HG03439 (cell line): Measurements from ENCODE around the gene GNAT3.

Experiments
- ATAC-seq: cut with Tn5 transposase; IDR thresholded peaks from one replicate; pipeline ENCODE4 v1.9.1; 2021; ENCODE audit warnings: mild to moderate bottlenecking, moderate library complexity; ENCODE audit not compliant: unreplicated experiment

GNAT3 gene

GRCh38 chr7:80511964-80512363 is at the start of gene GNAT3:
TSS of gene GNAT3 (minus strand) at chr7:80512064. CDS start at chr7:80511926, 138 bp downstream.
- no peak for ATAC-seq

GRCh38 chr7:80558116-80558515 is 46.3 kb upstream of the GNAT3 start:
- no peak for ATAC-seq

- ATAC-seq, result no peak
These were observed 40.3 kb upstream of the GNAT3 start for GRCh38 chr7:80552031-80552694.

- ATAC-seq, result no peak
These were observed 38.1 kb upstream of the GNAT3 start for GRCh38 chr7:80550005-80550404.

- ATAC-seq, result no peak
These were observed 37.1 kb upstream of the GNAT3 start for GRCh38 chr7:80548840-80549530.

- ATAC-seq, result no peak
These were observed 30.5 kb upstream of the GNAT3 start for GRCh38 chr7:80542398-80542797.

- ATAC-seq, result no peak
These were observed 29.0 kb upstream of the GNAT3 start for GRCh38 chr7:80540836-80541235.

- no peak for ATAC-seq
These were observed 25.2 kb upstream of the GNAT3 start for GRCh38 chr7:80537091-80537490.

- ATAC-seq, result no peak
These were observed 24.6 kb upstream of the GNAT3 start for GRCh38 chr7:80536426-80536825.

GRCh38 chr7:80533287-80533686 is 21.4 kb upstream of the GNAT3 start:
- ATAC-seq, result no peak

GRCh38 chr7:80532153-80532552 is 20.3 kb upstream of the GNAT3 start:
- no peak for ATAC-seq

- no peak for ATAC-seq
These were observed 18.3 kb upstream of the GNAT3 start for GRCh38 chr7:80530136-80530535.

GRCh38 chr7:80529362-80529761 is 17.5 kb upstream of the GNAT3 start:
- no peak for ATAC-seq

GRCh38 chr7:80528689-80529088 is 16.8 kb upstream of the GNAT3 start:
- no peak for ATAC-seq

GRCh38 chr7:80526472-80526871 is 14.6 kb upstream of the GNAT3 start:
- ATAC-seq, result no peak

GRCh38 chr7:80524693-80525092 is 12.8 kb upstream of the GNAT3 start:
- no peak for ATAC-seq

GRCh38 chr7:80521809-80522208 is 9.9 kb upstream of the GNAT3 start:
- ATAC-seq, result no peak

- no peak for ATAC-seq
These were observed 8.3 kb upstream of the GNAT3 start for GRCh38 chr7:80520199-80520598.

- ATAC-seq, result no peak
These were observed 5.5 kb upstream of the GNAT3 start for GRCh38 chr7:80517282-80517747.

- no peak for ATAC-seq
These were observed 3.4 kb upstream of the GNAT3 start for GRCh38 chr7:80515298-80515697.

GRCh38 chr7:80510021-80510420 is 1.8 kb downstream of the GNAT3 start:
- no peak for ATAC-seq

GRCh38 chr7:80508440-80508839 is 3.4 kb downstream of the GNAT3 start:
- ATAC-seq, result no peak
